BLaER1 treated with 17β-estradiol and CSF1 and Interleukin-3, amounts not matched to agents 10 nM and 100 nM (cell line): ENCODE measurements around the gene AOX1.

Experiments used
- H3K27ac ChIP-seq, 11 experiments: shearing (Covaris generic); formaldehyde crosslinking; 2 replicates each; pipeline ENCODE4 v1.8.1; 2022
- H3K27me3 ChIP-seq, 11 experiments: shearing (Covaris generic); formaldehyde crosslinking; 2 replicates each; pipeline ENCODE4 v1.8.1; 2022
- H3K36me3 ChIP-seq, 11 experiments: shearing (Covaris generic); formaldehyde crosslinking; 2 replicates each; pipeline ENCODE4 v1.8.1; 2022
- H3K4me1 ChIP-seq, 10 experiments: shearing (Covaris generic); formaldehyde crosslinking; 2 replicates each; pipeline ENCODE4 v1.8.1; 2022
- H3K4me2 ChIP-seq, 11 experiments: shearing (Covaris generic); formaldehyde crosslinking; 2 replicates each; pipeline ENCODE4 v1.8.1; 2022
- H3K4me3 ChIP-seq, 10 experiments: shearing (Covaris generic); formaldehyde crosslinking; 2 replicates each; pipeline ENCODE4 v1.8.1; 2022
- H3K9ac ChIP-seq, 11 experiments: shearing (Covaris generic); formaldehyde crosslinking; 2 replicates each; pipeline ENCODE4 v1.8.1; 2022
- H3K9me3 ChIP-seq, 11 experiments: shearing (Covaris generic); formaldehyde crosslinking; replicated peaks in 1 of 11; 2 replicates each; pipeline ENCODE4 v1.8.1; 2022
- H4K20me1 ChIP-seq, 11 experiments: shearing (Covaris generic); formaldehyde crosslinking; 2 replicates each; pipeline ENCODE4 v1.8.1; 2022
- Cebpa-rat ChIP-seq, 11 experiments: shearing (Covaris generic); IDR thresholded peaks; 2 replicates each; pipeline ENCODE4 v1.8.1; 2022

Gene AOX1

GRCh38 chr2:200653021-200653420 is 67.2 kb downstream of the AOX1 start:
- no peak for TF ChIP-seq Cebpa-rat (IDR thresholded peaks at IDR 0.05)
- 0 out of 22 replicates have a peak, but pooled peaks cover 0 to 9% (median 0%) of the 10 kb centered on the region in 11 experiments for H3K9me3 ChIP-seq
- H4K20me1 ChIP-seq, result no peaks in the 10 kb centered on the region
- no peaks in the 10 kb centered on the region for H3K27me3 ChIP-seq
- H3K4me2 ChIP-seq, result no peak overlapping the region
- H3K4me3 ChIP-seq, result no peak overlapping the region
- no peak overlapping the region for H3K27ac ChIP-seq
- H3K9ac ChIP-seq, result no peak overlapping the region
- peaks cover 0 to 6% (median 0%) of the 10 kb centered on the region in 10 experiments; a peak in 2 of 20 replicates for H3K4me1 ChIP-seq
- H3K36me3 ChIP-seq, result no peaks in the 10 kb centered on the region

DNA sequence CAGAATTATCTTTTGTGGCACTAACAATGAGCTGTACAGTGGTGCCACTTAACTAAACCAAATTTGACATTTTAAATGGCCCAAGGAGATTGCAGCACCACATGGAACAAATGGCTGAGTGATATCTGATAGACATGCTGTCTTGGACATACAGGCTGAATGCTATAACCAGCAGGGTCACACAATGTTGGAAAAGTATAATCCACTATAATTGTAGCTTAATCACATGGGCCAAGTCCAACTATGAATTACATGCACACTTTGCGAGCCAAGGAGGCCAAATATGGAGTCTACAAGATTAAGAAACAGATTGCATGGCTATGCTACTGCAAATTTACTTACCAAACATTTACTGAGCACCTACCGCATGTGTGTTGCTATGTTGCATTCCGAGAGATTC is 69.0 kb downstream of the AOX1 start:
- Histone ChIP-seq H3K4me2 (no peak overlapping the region), H4K20me1 (no peaks in the 10 kb centered on the region), H3K4me3 (no peak overlapping the region), H3K27ac (no peak overlapping the region), H3K9me3 (0 out of 22 replicates have a peak, but pooled peaks cover 0 to 1% (median 0%) of the 10 kb centered on the region in 11 experiments), H3K9ac (no peak overlapping the region), H3K4me1 (no peaks in the 10 kb centered on the region), H3K27me3 (no peaks in the 10 kb centered on the region), H3K36me3 (no peaks in the 10 kb centered on the region)
- TF ChIP-seq Cebpa-rat (IDR thresholded peaks at IDR 0.05), result no peak

DNA sequence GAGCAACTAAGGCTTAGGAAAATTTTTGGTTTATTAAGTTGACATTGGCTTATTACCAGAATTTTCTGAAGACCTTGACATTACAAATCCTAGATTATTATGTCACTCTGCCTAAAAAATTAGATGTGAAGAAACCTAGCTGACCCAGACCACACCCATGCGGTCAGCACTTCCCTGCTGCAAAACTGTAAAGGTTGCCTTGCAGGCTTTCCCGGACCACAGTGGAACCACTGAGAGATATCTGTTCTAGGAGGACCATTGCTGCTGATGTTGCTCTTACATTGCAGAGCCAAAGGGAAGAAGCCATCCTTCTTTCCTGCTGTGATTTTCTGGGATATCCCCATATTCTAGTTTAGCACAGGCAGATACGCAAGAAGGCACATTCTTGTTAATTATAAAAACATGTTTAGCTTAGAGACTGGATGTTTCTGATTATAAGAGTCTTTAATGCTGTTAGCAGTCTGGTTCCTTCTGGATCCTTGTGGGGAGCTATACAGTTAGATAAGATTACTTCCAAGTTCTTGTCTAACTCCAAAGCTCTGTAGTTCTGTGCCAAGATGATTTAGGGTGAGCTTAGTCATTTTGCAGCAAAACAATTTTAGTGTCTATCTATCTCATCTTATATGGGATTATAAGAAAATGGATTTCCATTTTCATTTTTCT is 70.2 kb downstream of the AOX1 start:
- H3K9ac ChIP-seq, result no peak overlapping the region
- H3K36me3 ChIP-seq, result no peaks in the 10 kb centered on the region
- no peaks in the 10 kb centered on the region for H3K9me3 ChIP-seq
- H3K4me2 ChIP-seq, result no peak overlapping the region
- no peaks in the 10 kb centered on the region for H3K27me3 ChIP-seq
- H3K4me1 ChIP-seq, result no peaks in the 10 kb centered on the region
- H3K4me3 ChIP-seq, result no peak overlapping the region
- no peak for TF ChIP-seq Cebpa-rat (IDR thresholded peaks at IDR 0.05)
- no peaks in the 10 kb centered on the region for H4K20me1 ChIP-seq
- no peak overlapping the region for H3K27ac ChIP-seq

GRCh38 chr2:200658278-200658864 is 72.6 kb downstream of the AOX1 start:
- H3K9me3 ChIP-seq, result no peaks in the 10 kb centered on the region
- H3K9ac ChIP-seq, result no peak overlapping the region
- H3K27me3 ChIP-seq, result no peaks in the 10 kb centered on the region
- no peak overlapping the region for H3K27ac ChIP-seq
- no peaks in the 10 kb centered on the region for H3K4me1 ChIP-seq
- TF ChIP-seq Cebpa-rat (IDR thresholded peaks at IDR 0.05), result no peak
- no peaks in the 10 kb centered on the region for H4K20me1 ChIP-seq
- no peaks in the 10 kb centered on the region for H3K36me3 ChIP-seq
- no peak overlapping the region for H3K4me3 ChIP-seq
- no peak overlapping the region for H3K4me2 ChIP-seq

GRCh38 chr2:200659410-200659809 is 73.6 kb downstream of the AOX1 start:
- no peak overlapping the region for H3K9ac ChIP-seq

DNA sequence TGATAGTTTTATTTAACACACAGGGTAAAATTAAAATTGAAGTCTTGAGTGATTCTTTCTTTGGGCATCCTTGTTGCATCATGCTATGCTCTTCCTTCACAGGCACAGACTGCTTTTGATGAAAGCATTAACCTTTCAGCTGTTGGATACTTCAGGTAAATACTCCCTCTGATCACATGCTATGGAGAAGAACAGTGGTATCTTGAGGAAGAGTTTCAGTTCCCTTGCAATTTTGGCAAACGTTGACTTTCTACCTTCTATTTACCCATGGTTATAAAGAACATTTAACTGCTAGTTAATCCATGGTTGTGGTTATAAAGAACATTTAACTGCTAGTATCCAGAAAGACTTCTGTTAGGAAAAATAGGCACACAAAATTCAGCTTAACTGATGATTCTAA is 75.7 kb downstream of the AOX1 start:
- Histone ChIP-seq H3K27ac (no peak overlapping the region), H3K4me3 (no peak overlapping the region), H4K20me1 (no peaks in the 10 kb centered on the region), H3K9me3 (no peaks in the 10 kb centered on the region), H3K36me3 (no peaks in the 10 kb centered on the region), H3K4me2 (no peak overlapping the region), H3K27me3 (no peaks in the 10 kb centered on the region), H3K4me1 (no peaks in the 10 kb centered on the region), H3K9ac (no peak overlapping the region)
- no peak for TF ChIP-seq Cebpa-rat (IDR thresholded peaks at IDR 0.05)

More at GRCh38 chr2:200659410-200659809, 73.6 kb downstream of the AOX1 start:
- H3K4me3 ChIP-seq, result no peak overlapping the region
- H3K36me3 ChIP-seq, result no peaks in the 10 kb centered on the region
- no peaks in the 10 kb centered on the region for H3K27me3 ChIP-seq
- no peak for TF ChIP-seq Cebpa-rat (IDR thresholded peaks at IDR 0.05)
- H3K27ac ChIP-seq, result no peak overlapping the region
- H3K4me2 ChIP-seq, result no peak overlapping the region
- no peaks in the 10 kb centered on the region for H3K4me1 ChIP-seq
- H3K9me3 ChIP-seq, result no peaks in the 10 kb centered on the region
- no peaks in the 10 kb centered on the region for H4K20me1 ChIP-seq

DNA sequence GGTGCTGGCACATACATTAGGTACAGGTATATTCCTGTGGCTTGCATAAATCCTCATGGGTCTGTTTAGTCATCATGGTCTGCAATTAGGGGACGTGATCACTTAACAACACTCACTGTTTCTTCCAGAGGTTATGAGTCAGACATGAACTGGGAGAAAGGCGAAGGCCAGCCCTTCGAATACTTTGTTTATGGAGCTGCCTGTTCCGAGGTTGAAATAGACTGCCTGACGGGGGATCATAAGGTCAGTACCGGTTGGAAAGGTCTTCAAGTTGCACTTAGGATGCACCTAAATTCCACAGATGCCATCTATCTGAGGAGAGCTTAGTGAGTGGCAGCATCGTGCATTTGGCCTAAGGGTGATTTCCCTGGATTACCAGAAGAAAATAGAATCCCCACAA is 76.9 kb downstream of the AOX1 start:
- no peaks in the 10 kb centered on the region for H3K9me3 ChIP-seq
- no peaks in the 10 kb centered on the region for H3K36me3 ChIP-seq
- H3K9ac ChIP-seq, result no peak overlapping the region
- no peak overlapping the region for H3K27ac ChIP-seq
- H3K4me2 ChIP-seq, result no peak overlapping the region
- H3K4me3 ChIP-seq, result no peak overlapping the region
- no peaks in the 10 kb centered on the region for H4K20me1 ChIP-seq
- H3K27me3 ChIP-seq, result no peaks in the 10 kb centered on the region
- TF ChIP-seq Cebpa-rat (IDR thresholded peaks at IDR 0.05), result no peak
- H3K4me1 ChIP-seq, result no peaks in the 10 kb centered on the region; a peak in 1 of 20 replicates

- H4K20me1 ChIP-seq, result no peaks in the 10 kb centered on the region
- peaks cover 0 to 19% (median 12%) of the 10 kb centered on the region in 10 experiments; a peak in 11 of 20 replicates for H3K4me1 ChIP-seq
- no peak overlapping the region for H3K27ac ChIP-seq
- no peak for TF ChIP-seq Cebpa-rat (IDR thresholded peaks at IDR 0.05)
- no peaks in the 10 kb centered on the region for H3K27me3 ChIP-seq
- H3K9me3 ChIP-seq, result no peaks in the 10 kb centered on the region
- no peaks in the 10 kb centered on the region for H3K36me3 ChIP-seq
- H3K4me2 ChIP-seq, result no peak overlapping the region
- H3K9ac ChIP-seq, result no peak overlapping the region
- H3K4me3 ChIP-seq, result no peak overlapping the region
Measured at GRCh38 chr2:200664770-200665494, 79.1 kb downstream of the AOX1 start.

GRCh38 chr2:200665626-200666453 is 80.0 kb downstream of the AOX1 start:
- Histone ChIP-seq H3K27ac (no peak overlapping the region), H3K4me1 (peaks cover 0 to 22% (median 12%) of the 10 kb centered on the region in 10 experiments; a peak in 11 of 20 replicates), H3K27me3 (no peaks in the 10 kb centered on the region), H3K9me3 (no peaks in the 10 kb centered on the region), H3K36me3 (no peaks in the 10 kb centered on the region), H3K4me2 (no peak overlapping the region), H3K4me3 (no peak overlapping the region), H3K9ac (no peak overlapping the region), H4K20me1 (no peaks in the 10 kb centered on the region)
- no peak for TF ChIP-seq Cebpa-rat (IDR thresholded peaks at IDR 0.05)
